Measurements from ENCODE around the gene CDC20B.
A peak's percentile ranks its signal among the peaks of the same experiment; 100 is the strongest.

CDC20B gene

GRCh38 chr5:55173687-55174230, 782 bp upstream of the CDC20B start:
- H3K36me3 ChIP-seq (ENCODE audit: control insufficient read depth in 2 of 2, insufficient read depth in 1 of 2, low read length in 2 of 2) = no peaks in the 10 kb centered on the region
- CTCF ChIA-PET = interaction anchor here (0.6 to 3.0 kb wide), 5 partner anchors 14 to 763 kb away, joined by 3 to 10 read pairs (median 4); partner anchors contain the start of genes DHX29, GPX8 and MTREX
- peak overlapping the region; percentile 36 for H3K4me3 ChIP-seq (ENCODE audit: low read depth, low read length)
- H3K9me3 ChIP-seq (ENCODE audit: control insufficient read depth, insufficient read depth, low read depth, low read length) = no peaks in the 10 kb centered on the region
- POLR2A ChIA-PET = interaction anchor here (1.0 to 1.4 kb wide), 2 partner anchors 53 to 134 kb away, joined by 4 to 6 read pairs; partner anchors contain the start of genes DHX29, MCIDAS and MTREX
- peak overlapping the region; percentile 38; the same call in 1 of the 2 replicates for H3K27ac ChIP-seq (ENCODE audit: extremely low read depth, low read depth, low read length)
- no peaks in the 10 kb centered on the region; the same call in 1 of the 2 replicates for H3K4me1 ChIP-seq (ENCODE audit: control insufficient read depth, insufficient read depth, low read length)
- no peak for TF ChIP-seq PRDM6 (tag by site-specific recombination; IDR thresholded peaks at IDR 0.05)
- TF ChIP-seq ZNF24 (tag by site-specific recombination; IDR thresholded peaks at IDR 0.05) = no peak
- TF ChIP-seq ZNF501 (tag by site-specific recombination; IDR thresholded peaks at IDR 0.05) = 0 out of 2 replicates have a peak, but pooled peaks have one; percentile 13
- no peak for TF ChIP-seq ZNF394 (tag by site-specific recombination; IDR thresholded peaks at IDR 0.05; ENCODE audit: borderline replicate concordance)
- peak; percentile 73 for TF ChIP-seq ZBTB17 (tag by site-specific recombination; IDR thresholded peaks at IDR 0.05)
- no peak for TF ChIP-seq ZNF148 (tag by site-specific recombination; IDR thresholded peaks at IDR 0.05; ENCODE audit: borderline replicate concordance)
- 0 out of 2 replicates have a peak, but pooled peaks have one; percentile 10 for TF ChIP-seq ZNF366 (tag by site-specific recombination; conservative IDR thresholded peaks at IDR 0.05)
- peak; percentile 46; the same call in 1 of the 2 replicates for TF ChIP-seq GLIS2 (tag by site-specific recombination; IDR thresholded peaks at IDR 0.05)
- TF ChIP-seq PRDM1 (tag by site-specific recombination; IDR thresholded peaks at IDR 0.05) = peak; percentile 63; the same call in 1 of the 2 replicates
- peak; percentile 46; the same call in 1 of the 2 replicates for TF ChIP-seq ZBTB8A (tag by site-specific recombination; IDR thresholded peaks at IDR 0.05)
- no peak for TF ChIP-seq PRDM4 (tag by site-specific recombination; IDR thresholded peaks at IDR 0.05)
- peak; percentile 89 for TF ChIP-seq GLIS1 (tag by site-specific recombination; IDR thresholded peaks at IDR 0.05)
- no peak for TF ChIP-seq ZNF114 (tag by site-specific recombination; IDR thresholded peaks at IDR 0.05)
- TF ChIP-seq ZNF560 (tag by site-specific recombination; IDR thresholded peaks at IDR 0.05; ENCODE audit: borderline replicate concordance) = no peak
- TF ChIP-seq ZNF121 (tag by site-specific recombination; IDR thresholded peaks at IDR 0.05) = no peak
- TF ChIP-seq ZNF37A (tag by site-specific recombination; IDR thresholded peaks at IDR 0.05) = no peak
- no peak for TF ChIP-seq ZNF146 (tag by site-specific recombination; IDR thresholded peaks at IDR 0.05)
- no peak for TF ChIP-seq ZNF792 (tag by site-specific recombination; IDR thresholded peaks at IDR 0.05)
- no peak for TF ChIP-seq EGR2 (tag by site-specific recombination; IDR thresholded peaks at IDR 0.05; ENCODE audit: low read depth)
- no peak for TF ChIP-seq ZNF19 (tag by site-specific recombination; IDR thresholded peaks at IDR 0.05; ENCODE audit: low read depth)
- TF ChIP-seq ZNF362 (tag by site-specific recombination; IDR thresholded peaks at IDR 0.05) = 0 out of 2 replicates have a peak, but pooled peaks have one; percentile 49
- TF ChIP-seq BCL11A (tag by site-specific recombination; IDR thresholded peaks at IDR 0.05; ENCODE audit: low read depth) = no peak
- TF ChIP-seq ZNF391 (tag by site-specific recombination; IDR thresholded peaks at IDR 0.05; ENCODE audit: borderline replicate concordance, low read depth) = peak; percentile 24; the same call in 1 of the 2 replicates
- 0 out of 2 replicates have a peak, but pooled peaks have one; percentile 12 for TF ChIP-seq ZNF561 (tag by site-specific recombination; IDR thresholded peaks at IDR 0.05; ENCODE audit: borderline replicate concordance)
- TF ChIP-seq ZNF768 (tag by site-specific recombination; IDR thresholded peaks at IDR 0.05) = no peak
- no peak for TF ChIP-seq PRDM10 (tag by site-specific recombination; IDR thresholded peaks at IDR 0.05)
- peak; percentile 63 for TF ChIP-seq ZIC2 (tag by site-specific recombination; IDR thresholded peaks at IDR 0.05)
